CD8-positive, alpha-beta memory T cell (primary cell): Measurements from ENCODE around the gene IGIP. TPM values are rescaled to one million over a fixed set of nuclear protein-coding genes. Genes with fewer than 3 reads are reported as not detected.
A peak's percentile ranks its signal among the peaks of the same experiment; 100 is the strongest.

Experiments
- CTCF ChIA-PET: fragments of 350-600 bp; sonication (Branson Sonifier 250); formaldehyde crosslinking; loops from one replicate; lab custom pipeline; 2021; ENCODE audit warnings: antibody characterized with exemption; lab: Charles Lee
- POLR2A ChIA-PET: fragments of 350-600 bp; sonication (Branson Sonifier 250); formaldehyde crosslinking; loops from one replicate; lab custom pipeline; 2021; ENCODE audit warnings: antibody characterized with exemption; lab: Charles Lee
- DNase-seq, 5 donors: peaks; one replicate each; pipeline versions ENCODE4 v3.0.0 to v3.0.0-alpha.2; 2020 to 2022; ENCODE audit warnings: mixed read lengths in 1 of 5
- H3K27ac ChIP-seq: one replicate; pipeline ENCODE4 v1.7.0; 2013; ENCODE audit warnings: low read depth, mild to moderate bottlenecking, low read length, moderate library complexity
- H3K27me3 ChIP-seq: 2 replicates; pipeline ENCODE4 v1.7.0; 2013; ENCODE audit warnings: low read length, mild to moderate bottlenecking; ENCODE audit not compliant: insufficient read depth, poor library complexity, severe bottlenecking
- H3K36me3 ChIP-seq: 2 replicates; pipeline ENCODE4 v1.7.0; 2013; ENCODE audit warnings: mild to moderate bottlenecking, low read length, moderate library complexity; ENCODE audit not compliant: insufficient read depth
- H3K4me1 ChIP-seq: 2 replicates; pipeline ENCODE4 v1.7.0; 2013; ENCODE audit warnings: mild to moderate bottlenecking, low read length, moderate library complexity; ENCODE audit not compliant: insufficient read depth
- H3K4me3 ChIP-seq: 2 replicates; pipeline ENCODE4 v1.7.0; 2013; ENCODE audit warnings: mild to moderate bottlenecking, low read length
- H3K9me3 ChIP-seq: 2 replicates; pipeline ENCODE4 v1.7.0; 2013; ENCODE audit warnings: mild to moderate bottlenecking, low read length
- H3K27ac Mint-ChIP-seq, 8 donors: one replicate each; pipeline ENCODE4 v1.8.0; 2020 to 2021; ENCODE audit warnings: mixed read lengths in 8 of 8, mild to moderate bottlenecking in 6 of 8, inconsistent platforms in 3 of 8, moderate library complexity in 3 of 8
- H3K27me3 Mint-ChIP-seq, 2 donors: one replicate each; pipeline ENCODE4 v1.8.0; 2020 to 2021; ENCODE audit warnings: mixed read lengths in 2 of 2, mild to moderate bottlenecking in 1 of 2, moderate library complexity in 1 of 2
- H3K36me3 Mint-ChIP-seq, 3 donors: one replicate each; pipeline ENCODE4 v1.8.0; 2020 to 2021; ENCODE audit warnings: mixed read lengths in 3 of 3, inconsistent platforms in 1 of 3, mild to moderate bottlenecking in 1 of 3
- H3K4me1 Mint-ChIP-seq, 3 donors: one replicate each; pipeline ENCODE4 v1.8.0; 2020 to 2021; ENCODE audit warnings: mixed read lengths in 3 of 3, inconsistent platforms in 1 of 3, mild to moderate bottlenecking in 1 of 3
- H3K4me3 Mint-ChIP-seq, 7 donors: one replicate each; pipeline ENCODE4 v1.8.0; 2020 to 2021; ENCODE audit warnings: mixed read lengths in 7 of 7, mild to moderate bottlenecking in 6 of 7, moderate library complexity in 4 of 7, inconsistent platforms in 2 of 7
- H3K9me3 Mint-ChIP-seq, 5 donors: one replicate each; pipeline ENCODE4 v1.8.0; 2020 to 2022; ENCODE audit warnings: mixed read lengths in 5 of 5, mild to moderate bottlenecking in 3 of 5, moderate library complexity in 2 of 5, inconsistent platforms in 1 of 5
- polyA plus RNA-seq: library from polyadenylated mRNA; unstranded; fragments of 300-500 nt; fragmentation: Illumina TruSeq; gene quantifications from one replicate; pipeline ENCODE4 v1.2.3, GENCODE V29; 2021
- total RNA-seq, 2 experiments: library from RNA; stranded (reverse); gene quantifications; one replicate each; pipeline ENCODE4 v1.2.3, GENCODE V29; 2021

The IGIP gene
- total and polyA plus RNA-seq, 3 experiments from 2014 or later = 0.29 to 4.1 (median 3.7) TPM

- no peak for DNase-seq
- Histone ChIP-seq H3K4me3 (no peak overlapping the region), H3K4me1 (peaks cover 62% of the 10 kb centered on the region), H3K27me3 (no peaks in the 10 kb centered on the region), H3K9me3 (no peaks in the 10 kb centered on the region), H3K36me3 (no peaks in the 10 kb centered on the region), H3K27ac (no peak overlapping the region)
- CTCF ChIA-PET = interaction anchor here (0.8 to 1.5 kb wide), 4 partner anchors 10 to 38 kb away, joined by 3 to 13 read pairs (median 4); no protein-coding TSS in a partner anchor
- peaks cover 4% of the 10 kb centered on the region in 2 donors for H3K27me3 Mint-ChIP-seq
- H3K4me3 Mint-ChIP-seq = peak overlapping the region; percentile 94 to 98 (median 95)
- H3K4me1 Mint-ChIP-seq = peaks cover 54 to 82% (median 64%) of the 10 kb centered on the region in 3 donors
- H3K36me3 Mint-ChIP-seq = peaks cover 0 to 17% (median 0%) of the 10 kb centered on the region in 3 donors
- POLR2A ChIA-PET = no interaction called here
- H3K9me3 Mint-ChIP-seq = no peaks in the 10 kb centered on the region
- peak overlapping the region; percentile 37 to 92 (median 70) for H3K27ac Mint-ChIP-seq
Measured at GRCh38 chr5:140111859-140112551, 13.7 kb upstream of the IGIP start.

GRCh38 chr5:140112685-140113179 lies 13.0 kb upstream of the IGIP start:
- Mint-ChIP-seq H3K4me3 (peak overlapping the region; percentile 94 to 98 (median 95)), H3K9me3 (no peaks in the 10 kb centered on the region), H3K36me3 (peaks cover 0 to 14% (median 0%) of the 10 kb centered on the region in 3 donors), H3K27me3 (peaks cover 2 to 4% of the 10 kb centered on the region in 2 donors), H3K4me1 (peaks cover 58 to 86% (median 68%) of the 10 kb centered on the region in 3 donors), H3K27ac (peak overlapping the region; percentile 37 to 98 (median 87))
- H3K9me3 ChIP-seq = no peaks in the 10 kb centered on the region
- no peak overlapping the region for H3K27ac ChIP-seq
- H3K36me3 ChIP-seq = no peaks in the 10 kb centered on the region
- ChIA-PET POLR2A (interaction anchor here (0.7 to 1.6 kb wide), 3 partner anchors 13 to 62 kb away, joined by 3 to 4 read pairs (median 3); partner anchors contain the start of gene CYSTM1), CTCF (interaction anchor here (0.8 to 2.1 kb wide), 5 partner anchors 9 to 39 kb away, joined by 3 to 13 read pairs (median 4); no protein-coding TSS in a partner anchor)
- H3K4me1 ChIP-seq = peaks cover 66% of the 10 kb centered on the region
- H3K4me3 ChIP-seq = no peak overlapping the region
- H3K27me3 ChIP-seq = no peaks in the 10 kb centered on the region
- DNase-seq = no peak

- H3K4me1 Mint-ChIP-seq = peaks cover 62 to 88% (median 72%) of the 10 kb centered on the region in 3 donors
- POLR2A ChIA-PET = interaction anchor here (0.7 to 1.6 kb wide), 3 partner anchors 13 to 62 kb away, joined by 3 to 4 read pairs (median 3); partner anchors contain the start of gene CYSTM1
- peaks cover 2 to 4% of the 10 kb centered on the region in 2 donors for H3K27me3 Mint-ChIP-seq
- H3K4me3 ChIP-seq = peak overlapping the region; percentile 74
- H3K27me3 ChIP-seq = no peaks in the 10 kb centered on the region
- CTCF ChIA-PET = interaction anchor here (1.4 to 6.4 kb wide), 3 partner anchors 19 to 39 kb away, joined by 3 to 53 read pairs (median 7); no protein-coding TSS in a partner anchor
- H3K36me3 ChIP-seq = no peaks in the 10 kb centered on the region
- no peaks in the 10 kb centered on the region for H3K9me3 Mint-ChIP-seq
- DNase-seq = peak; percentile 15 to 68 (median 39)
- H3K4me3 Mint-ChIP-seq = peak overlapping the region; percentile 94 to 98 (median 95)
- peak overlapping the region; percentile 68 for H3K27ac ChIP-seq
- peaks cover 0 to 10% (median 0%) of the 10 kb centered on the region in 3 donors for H3K36me3 Mint-ChIP-seq
- peak overlapping the region; percentile 90 to 99 (median 96) for H3K27ac Mint-ChIP-seq
- peaks cover 71% of the 10 kb centered on the region for H3K4me1 ChIP-seq
- no peaks in the 10 kb centered on the region for H3K9me3 ChIP-seq
Measured at GRCh38 chr5:140113180-140113698, 12.5 kb upstream of the IGIP start.

GRCh38 chr5:140113699-140114263 lies 12.0 kb upstream of the IGIP start, which contains the start of gene PURA:
Gene PURA (plus strand): TSS chr5:140114109. CDS start chr5:140114182, 73 bp downstream.
- Mint-ChIP-seq H3K9me3 (no peaks in the 10 kb centered on the region), H3K27me3 (peaks cover 0 to 4% of the 10 kb centered on the region in 2 donors), H3K36me3 (peaks cover 0 to 7% (median 0%) of the 10 kb centered on the region in 3 donors), H3K4me1 (peaks cover 61 to 88% (median 72%) of the 10 kb centered on the region in 3 donors), H3K27ac (peak within 1 kb of the TSS; percentile 90 to 99 (median 97)), H3K4me3 (peak within 1 kb of the TSS; percentile 94 to 98 (median 95))
- Histone ChIP-seq H3K27ac (peak within 1 kb of the TSS; percentile 74), H3K9me3 (no peaks in the 10 kb centered on the region), H3K36me3 (no peaks in the 10 kb centered on the region), H3K4me1 (peaks cover 70% of the 10 kb centered on the region), H3K4me3 (peak within 1 kb of the TSS; percentile 81), H3K27me3 (no peaks in the 10 kb centered on the region)
- ChIA-PET POLR2A (interaction anchor here (0.7 to 1.6 kb wide), 4 partner anchors 14 to 65 kb away, joined by 3 to 4 read pairs (median 3); partner anchors contain the start of gene CYSTM1), CTCF (interaction anchor here (1.1 to 6.4 kb wide), 4 partner anchors 18 to 61 kb away, joined by 3 to 53 read pairs (median 6); partner anchors contain the start of gene CYSTM1)
- peak; percentile 96 to 99 (median 97) for DNase-seq

GRCh38 chr5:140114341-140115185 lies 11.2 kb upstream of the IGIP start:
- Histone ChIP-seq H3K9me3 (no peaks in the 10 kb centered on the region), H3K4me3 (peak overlapping the region; percentile 81), H3K36me3 (no peaks in the 10 kb centered on the region), H3K4me1 (peaks cover 63% of the 10 kb centered on the region), H3K27ac (peak overlapping the region; percentile 74), H3K27me3 (no peaks in the 10 kb centered on the region)
- CTCF ChIA-PET = interaction anchor here (1.1 to 6.4 kb wide), 4 partner anchors 18 to 61 kb away, joined by 3 to 53 read pairs (median 6); partner anchors contain the start of gene CYSTM1
- no peaks in the 10 kb centered on the region for H3K27me3 Mint-ChIP-seq
- peak overlapping the region; percentile 94 to 98 (median 95) for H3K4me3 Mint-ChIP-seq
- peaks cover 0 to 7% (median 0%) of the 10 kb centered on the region in 3 donors for H3K36me3 Mint-ChIP-seq
- POLR2A ChIA-PET = interaction anchor here (0.5 to 1.6 kb wide), 7 partner anchors 10 to 1548 kb away, joined by 3 to 5 read pairs (median 3); no protein-coding TSS in a partner anchor
- peaks cover 54 to 83% (median 65%) of the 10 kb centered on the region in 3 donors for H3K4me1 Mint-ChIP-seq
- peak overlapping the region; percentile 86 to 99 (median 96) for H3K27ac Mint-ChIP-seq
- peak; percentile 24 to 64 (median 34) for DNase-seq
- H3K9me3 Mint-ChIP-seq = no peaks in the 10 kb centered on the region

GRCh38 chr5:140115186-140115500 lies 10.6 kb upstream of the IGIP start:
- CTCF ChIA-PET = interaction anchor here (2.1 to 6.4 kb wide), 2 partner anchors 30 to 41 kb away, joined by 5 to 53 read pairs; no protein-coding TSS in a partner anchor
- Mint-ChIP-seq H3K36me3 (peaks cover 0 to 7% (median 0%) of the 10 kb centered on the region in 3 donors), H3K27me3 (no peaks in the 10 kb centered on the region), H3K4me3 (peak overlapping the region; percentile 94 to 98 (median 95)), H3K9me3 (no peaks in the 10 kb centered on the region), H3K27ac (peak overlapping the region; percentile 86 to 99 (median 96)), H3K4me1 (peaks cover 53 to 80% (median 63%) of the 10 kb centered on the region in 3 donors)
- no peaks in the 10 kb centered on the region for H3K27me3 ChIP-seq
- peak overlapping the region; percentile 74 for H3K27ac ChIP-seq
- H3K9me3 ChIP-seq = no peaks in the 10 kb centered on the region
- no peak overlapping the region for H3K4me3 ChIP-seq
- no peaks in the 10 kb centered on the region for H3K36me3 ChIP-seq
- DNase-seq = no peak
- POLR2A ChIA-PET = interaction anchor here (0.6 to 1.2 kb wide), 4 partner anchors 10 to 1549 kb away, joined by 3 to 5 read pairs (median 4); no protein-coding TSS in a partner anchor
- peaks cover 61% of the 10 kb centered on the region for H3K4me1 ChIP-seq
